ENCODE measurements around the gene C15orf40.

C15orf40 gene

GRCh38 chr15:82992436-82992998 lies 18.9 kb downstream of the C15orf40 start:
- no peak for DNase-seq

- no peak for DNase-seq
Measured at GRCh38 chr15:82986442-82986780, 25.0 kb downstream of the C15orf40 start.

DNA sequence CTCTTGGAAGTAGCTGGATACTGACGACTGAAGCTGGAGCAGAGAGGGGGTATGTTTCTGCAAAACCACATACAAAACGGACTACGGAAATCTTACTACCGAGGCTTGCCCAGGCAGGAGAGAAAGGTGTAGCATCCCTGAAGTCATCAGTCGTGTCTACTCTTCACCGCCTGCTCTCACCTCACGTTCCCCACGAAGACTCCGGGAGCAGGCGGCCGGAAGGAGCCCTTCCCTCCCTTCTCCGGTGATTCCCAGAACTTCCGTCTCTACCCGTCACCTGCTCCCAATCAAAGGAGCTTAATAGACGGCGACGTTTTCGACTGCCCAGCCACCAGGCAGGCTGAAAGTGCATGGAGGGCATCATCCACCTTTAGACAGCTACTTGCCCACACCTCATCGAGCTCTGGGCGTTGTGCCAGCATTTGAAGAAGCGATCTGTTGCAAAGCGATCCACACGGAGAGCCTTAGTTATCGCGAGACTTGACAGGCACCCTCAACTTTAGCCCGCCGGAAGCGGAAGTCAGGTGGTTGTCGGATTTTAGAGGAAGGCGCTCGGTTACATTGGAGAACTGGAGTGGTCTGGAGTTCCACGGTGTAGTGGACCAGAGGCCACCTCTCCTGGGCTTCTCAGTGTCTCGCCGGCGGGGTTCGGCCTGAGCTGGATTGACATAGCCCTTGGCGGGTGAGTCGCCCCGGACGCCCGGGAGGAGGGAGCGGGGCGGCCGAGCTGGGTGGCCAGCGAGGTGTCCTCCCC lies 25.6 kb downstream of the C15orf40 start, which contains the start of gene RAMAC:
RAMAC (plus strand) TSS at position 523 of the 754 bp plus-strand sequence. CDS start 2,809 bp downstream, outside the sequence.
- DNase-seq: peak; percentile 94

DNA sequence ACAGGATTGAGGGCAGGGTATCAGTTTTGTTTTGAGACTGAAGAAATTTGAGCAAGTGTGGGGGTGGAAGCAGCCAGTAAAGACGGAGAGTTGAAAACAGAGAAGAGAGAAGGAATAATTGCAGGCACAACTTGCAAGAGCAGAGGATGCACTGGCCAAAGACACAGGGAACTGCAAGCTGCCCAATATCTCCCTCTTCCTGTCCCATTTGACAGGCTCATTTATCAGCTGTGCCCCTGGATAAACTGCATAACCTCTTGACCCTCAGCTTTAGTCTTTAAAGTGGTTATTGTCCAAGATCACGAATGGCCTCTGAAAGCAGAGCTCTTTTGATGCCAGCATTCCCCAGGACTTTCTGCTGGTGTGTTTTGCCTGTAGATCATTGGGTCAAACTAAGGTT lies 30.5 kb downstream of the C15orf40 start:
- no peak for DNase-seq

DNA sequence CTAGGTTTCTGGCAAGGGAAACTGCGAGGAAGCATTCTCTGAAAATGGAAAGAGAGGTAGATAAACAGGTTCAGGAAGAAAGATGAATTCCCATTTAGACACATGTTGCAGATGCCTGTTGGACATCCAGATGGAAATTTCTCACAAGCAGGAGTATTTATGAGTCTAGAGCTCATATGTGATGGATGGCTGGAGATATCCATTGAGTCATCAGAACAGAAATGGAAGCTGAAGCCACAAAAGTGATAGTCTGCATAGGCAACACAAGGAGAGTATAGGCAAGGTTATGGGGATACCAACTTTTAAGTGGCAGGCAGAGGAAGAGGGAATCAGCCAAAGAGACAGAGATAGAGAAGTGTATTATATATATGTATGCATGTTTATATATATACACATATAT lies 31.7 kb downstream of the C15orf40 start:
- no peak for DNase-seq

GRCh38 chr15:82978438-82978837 lies 33.0 kb downstream of the C15orf40 start:
- no peak for DNase-seq

DNA sequence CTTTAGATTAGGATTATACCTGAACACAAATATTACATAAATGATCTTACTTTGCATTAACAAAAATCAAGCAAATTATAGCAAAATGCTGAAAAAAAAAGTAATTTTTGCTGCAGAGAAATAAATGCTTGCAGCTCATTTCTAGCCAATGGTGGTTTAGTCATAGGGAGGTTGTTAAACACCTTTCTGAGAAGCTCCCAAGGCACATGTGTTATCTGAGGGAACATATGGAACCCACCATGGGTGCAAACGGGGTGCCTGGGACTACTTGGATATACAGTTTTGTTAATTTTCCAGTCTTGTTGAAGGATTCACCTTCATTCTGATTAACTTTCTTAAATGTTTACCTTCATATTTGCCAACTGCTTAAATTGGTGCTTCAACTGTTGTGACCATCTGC lies 34.4 kb downstream of the C15orf40 start:
- no peak for DNase-seq

DNA sequence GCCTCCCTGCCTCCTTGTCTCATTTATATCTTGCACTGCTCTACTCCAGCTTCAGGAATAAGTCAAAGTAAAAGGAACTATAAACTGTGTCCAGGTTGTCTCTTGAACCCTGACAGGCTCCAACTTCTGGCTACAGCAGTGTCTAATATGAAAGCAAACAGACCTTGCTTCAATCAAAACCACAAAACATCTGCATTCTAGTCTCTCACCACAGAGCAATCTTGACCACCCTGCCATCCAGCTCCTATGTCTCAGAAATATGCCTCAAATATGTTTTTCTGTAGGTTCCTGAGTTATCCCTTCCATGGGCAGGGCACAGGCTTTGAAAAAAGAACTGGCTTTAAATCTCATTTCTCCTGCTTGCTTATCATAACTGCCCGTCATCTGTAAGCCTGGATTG lies 38.4 kb downstream of the C15orf40 start:
- no peak for DNase-seq

GRCh38 chr15:82971218-82971984 lies 40.0 kb downstream of the C15orf40 start:
- no peak for DNase-seq

GRCh38 chr15:82970696-82971095 lies 40.7 kb downstream of the C15orf40 start:
- no peak for DNase-seq

- no peak for DNase-seq
Measured at GRCh38 chr15:82970078-82970686, 41.3 kb downstream of the C15orf40 start.

GRCh38 chr15:82969353-82969752 lies 42.1 kb downstream of the C15orf40 start:
- DNase-seq: no peak

DNA sequence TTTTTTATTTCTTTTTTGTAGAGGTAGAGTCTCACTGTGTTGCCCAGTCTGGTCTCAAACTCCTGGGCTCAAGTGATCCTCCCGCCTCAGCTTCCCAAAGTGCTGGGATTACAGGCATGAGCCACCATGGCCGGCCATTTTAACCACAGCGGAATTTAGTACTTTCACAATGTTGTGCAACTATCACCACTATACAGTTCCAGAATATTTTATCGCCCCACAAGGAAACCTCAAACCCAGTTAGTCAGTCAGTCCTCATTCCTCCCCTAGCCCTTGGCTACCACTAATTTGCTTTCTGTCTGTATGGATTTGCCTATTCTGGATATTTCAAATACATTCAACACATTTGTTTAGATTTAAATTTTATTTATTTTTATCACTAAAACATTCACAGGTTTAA lies 43.4 kb downstream of the C15orf40 start:
- DNase-seq: no peak

GRCh38 chr15:82966671-82967071 lies 44.8 kb downstream of the C15orf40 start:
- DNase-seq: no peak

DNA sequence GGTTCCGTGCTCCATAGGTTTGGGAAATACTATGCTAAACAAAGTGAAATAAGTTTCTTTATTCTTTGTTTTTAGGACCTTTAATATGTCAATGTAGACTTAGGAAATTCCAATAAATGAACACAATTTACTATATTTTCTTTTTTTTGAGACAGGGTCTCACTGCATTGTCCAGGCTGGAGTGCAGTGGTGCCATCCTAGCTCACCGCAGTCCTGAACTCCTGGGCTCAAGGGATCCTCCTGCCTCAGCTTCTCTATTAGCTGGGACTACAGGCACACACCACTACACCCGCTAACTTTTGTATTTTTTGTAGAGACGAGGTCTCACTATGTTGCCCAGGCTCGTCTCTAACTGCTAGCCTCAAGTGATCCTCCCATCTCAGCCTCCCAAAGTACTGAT lies 46.5 kb downstream of the C15orf40 start:
- no peak for DNase-seq

- no peak for DNase-seq
Measured at GRCh38 chr15:82963471-82964341, 47.7 kb downstream of the C15orf40 start.

DNA sequence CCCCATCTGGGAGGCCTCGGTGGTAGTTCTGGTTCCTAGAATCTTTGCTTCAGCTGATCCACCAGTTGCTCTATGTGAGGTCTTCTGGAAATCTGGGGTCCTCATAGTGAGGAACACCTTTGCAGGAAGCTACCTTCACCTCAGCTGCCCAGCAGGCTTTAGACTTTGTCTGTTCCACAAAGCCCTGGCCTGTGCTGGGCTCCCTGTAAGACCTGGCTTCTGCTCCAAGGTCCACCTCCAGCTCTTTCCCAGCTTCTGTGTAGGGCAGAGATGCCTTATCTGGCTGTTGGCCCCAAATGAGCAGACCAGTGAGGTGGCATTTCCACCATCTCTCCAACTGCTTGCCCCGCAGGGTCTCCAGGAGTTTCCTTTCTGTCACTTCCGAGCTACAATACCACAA lies 50.7 kb downstream of the C15orf40 start:
- no peak for DNase-seq

DNA sequence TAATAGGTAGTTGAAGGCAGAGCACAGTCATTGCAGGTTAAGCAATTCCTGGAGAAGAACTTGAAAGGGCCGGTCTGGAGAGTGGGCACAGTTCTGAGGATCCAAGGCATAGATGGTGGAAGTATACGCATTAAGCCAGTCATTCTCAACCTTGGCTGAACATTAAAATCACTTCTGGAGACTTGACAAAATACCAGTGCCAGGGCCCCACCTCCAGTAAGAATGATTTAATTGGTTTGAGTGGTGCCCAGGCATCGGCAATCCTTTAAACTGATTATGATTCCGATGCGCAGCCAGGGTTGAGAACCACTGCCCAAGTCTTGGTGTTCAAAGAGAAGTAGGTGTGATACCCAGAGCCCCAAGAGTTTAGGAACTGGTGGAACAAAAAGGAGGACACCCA lies 52.0 kb downstream of the C15orf40 start:
- no peak for DNase-seq

DNA sequence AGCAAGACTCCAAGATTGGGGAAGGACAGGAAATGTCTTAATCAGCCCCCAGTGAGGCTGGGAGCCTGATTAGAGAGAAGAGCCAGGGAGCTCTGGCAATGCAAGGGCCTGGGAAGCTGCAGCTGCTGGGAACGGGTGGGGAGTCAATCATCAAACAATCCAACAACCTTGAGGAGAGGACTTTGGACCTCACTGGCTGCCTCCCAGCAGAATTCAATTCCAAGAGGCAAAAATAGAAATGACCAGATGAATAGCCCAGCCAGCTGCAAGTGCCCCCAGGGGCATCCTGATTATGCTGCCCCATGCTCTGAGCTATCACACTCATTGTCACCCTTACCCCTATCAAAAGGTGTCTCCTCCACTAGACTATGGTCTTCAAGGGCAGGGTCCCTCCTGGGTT lies 52.8 kb downstream of the C15orf40 start:
- no peak for DNase-seq

GRCh38 chr15:82952158-82953081 lies 59.0 kb downstream of the C15orf40 start, which contains the start of gene HOMER2:
HOMER2 (minus strand) TSS chr15:82952720; CDS start chr15:82952535, 185 bp downstream.
- DNase-seq: no peak

DNA sequence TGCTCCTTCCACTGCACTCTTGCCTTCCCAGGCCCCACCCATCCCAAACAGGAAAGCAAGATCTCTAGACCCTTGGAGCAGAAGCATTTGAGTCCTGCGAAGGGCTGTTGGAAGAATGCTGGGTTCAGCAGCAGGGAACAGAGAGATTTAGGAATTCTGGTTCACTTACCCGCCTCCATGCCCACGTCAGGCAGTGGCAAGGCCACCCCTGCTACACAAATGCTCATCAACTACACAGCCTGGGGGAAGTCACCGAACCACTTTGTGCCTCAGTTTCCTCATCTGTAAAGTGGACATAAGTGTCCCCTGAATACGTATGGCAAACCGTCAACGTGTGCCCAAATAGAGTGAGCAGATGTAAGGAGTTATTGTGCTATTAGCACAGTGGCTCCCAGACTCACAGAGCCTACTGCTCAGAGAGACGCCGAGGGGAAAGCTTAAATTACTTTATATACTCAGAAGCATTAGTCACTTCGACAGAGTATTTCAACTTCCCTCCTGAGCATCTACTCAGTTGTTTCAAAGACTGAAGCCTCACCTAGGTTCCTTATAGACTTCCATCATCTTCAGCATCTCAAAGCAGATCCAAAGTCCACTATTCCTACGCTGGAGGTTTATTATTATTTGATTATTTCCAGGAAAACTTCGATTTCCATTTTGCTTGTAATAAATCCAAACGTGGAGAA lies 59.8 kb downstream of the C15orf40 start:
- DNase-seq: no peak

Data from effector CD4-positive, alpha-beta T cell (primary cell).